Measurements from ENCODE around the gene MSRB2. TPM values are rescaled to one million over a fixed set of nuclear protein-coding genes. Genes with fewer than 3 reads are reported as not detected.

MSRB2 gene
- total RNA-seq, 1 donor from 2014 or later: 20.6 TPM

- no peak for TF ChIP-seq CTCF (conservative IDR thresholded peaks at IDR 0.05; ENCODE audit: low read depth, low read length)
- no peak overlapping the region for H3K4me3 ChIP-seq (ENCODE audit: low read depth, low read length)
- DNase-seq (ENCODE audit: low read depth): no peak
These were observed 61.2 kb downstream of the MSRB2 start for GRCh38 chr10:23156447-23157150.

DNA sequence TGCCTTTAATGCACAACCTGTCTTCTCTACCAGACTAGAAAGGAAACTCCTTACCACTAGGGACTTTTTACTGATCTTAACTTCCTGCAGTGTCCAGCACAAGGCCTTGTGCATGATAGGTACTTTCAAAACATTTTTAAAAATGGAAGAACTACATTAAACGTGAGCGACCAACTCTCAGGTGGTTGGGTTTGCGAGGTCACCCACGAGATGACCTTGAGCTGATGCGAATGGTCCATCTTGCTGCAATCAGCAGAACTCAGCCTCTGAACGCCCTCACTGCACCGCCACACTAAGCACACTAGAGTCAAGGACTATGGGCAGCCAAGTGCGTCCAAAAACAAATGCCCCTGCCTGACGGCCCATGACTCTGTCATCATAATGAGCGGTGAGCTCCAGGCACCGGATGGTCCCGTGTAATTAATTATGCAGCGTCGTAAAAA lies 61.9 kb downstream of the MSRB2 start:
- H3K4me3 ChIP-seq (ENCODE audit: low read depth, low read length): peak overlapping the region; percentile 10
- peak; percentile 3 for TF ChIP-seq CTCF (conservative IDR thresholded peaks at IDR 0.05; ENCODE audit: low read depth, low read length)
- peak; percentile 23 for DNase-seq (ENCODE audit: low read depth)

DNA sequence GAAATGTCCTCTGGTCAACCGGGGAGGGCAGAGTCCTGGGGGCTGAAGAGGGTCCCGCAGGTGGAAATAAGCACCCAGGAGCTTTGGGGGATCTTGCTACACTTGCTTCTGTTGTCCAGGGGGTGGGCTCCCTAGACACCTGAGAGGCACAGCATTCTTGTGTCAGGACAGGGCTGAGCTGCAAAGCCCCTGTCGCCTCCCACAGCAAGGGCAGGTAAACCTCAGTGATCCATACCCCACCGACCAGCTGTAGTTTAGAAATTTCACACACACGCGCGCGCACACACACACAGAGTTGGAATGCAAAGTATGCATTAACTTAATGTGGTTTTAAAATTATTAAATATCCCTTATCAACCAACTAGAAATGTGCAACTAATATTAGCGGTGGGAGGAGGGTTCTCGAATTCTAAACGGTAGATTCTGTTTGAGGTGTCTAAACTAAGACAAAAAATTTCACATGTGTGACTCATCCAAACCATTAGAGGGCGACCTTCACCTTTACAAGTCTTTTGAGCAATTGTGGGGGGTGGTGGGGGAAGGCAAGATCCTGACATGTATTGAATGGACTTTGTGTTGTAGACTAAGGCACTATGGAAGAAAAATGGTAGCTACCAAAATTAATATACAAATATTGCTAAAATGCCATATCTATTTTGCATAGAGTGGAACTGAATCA lies 62.5 kb downstream of the MSRB2 start:
- peak overlapping the region; percentile 10 for H3K4me3 ChIP-seq (ENCODE audit: low read depth, low read length)
- TF ChIP-seq CTCF (conservative IDR thresholded peaks at IDR 0.05; ENCODE audit: low read depth, low read length): no peak
- DNase-seq (ENCODE audit: low read depth): peak; percentile 45

GRCh38 chr10:23158370-23158769 lies 63.0 kb downstream of the MSRB2 start:
- H3K4me3 ChIP-seq (ENCODE audit: low read depth, low read length): no peak overlapping the region
- peak; percentile 25 for DNase-seq (ENCODE audit: low read depth)
- TF ChIP-seq CTCF (conservative IDR thresholded peaks at IDR 0.05; ENCODE audit: low read depth, low read length): peak; percentile 92

DNA sequence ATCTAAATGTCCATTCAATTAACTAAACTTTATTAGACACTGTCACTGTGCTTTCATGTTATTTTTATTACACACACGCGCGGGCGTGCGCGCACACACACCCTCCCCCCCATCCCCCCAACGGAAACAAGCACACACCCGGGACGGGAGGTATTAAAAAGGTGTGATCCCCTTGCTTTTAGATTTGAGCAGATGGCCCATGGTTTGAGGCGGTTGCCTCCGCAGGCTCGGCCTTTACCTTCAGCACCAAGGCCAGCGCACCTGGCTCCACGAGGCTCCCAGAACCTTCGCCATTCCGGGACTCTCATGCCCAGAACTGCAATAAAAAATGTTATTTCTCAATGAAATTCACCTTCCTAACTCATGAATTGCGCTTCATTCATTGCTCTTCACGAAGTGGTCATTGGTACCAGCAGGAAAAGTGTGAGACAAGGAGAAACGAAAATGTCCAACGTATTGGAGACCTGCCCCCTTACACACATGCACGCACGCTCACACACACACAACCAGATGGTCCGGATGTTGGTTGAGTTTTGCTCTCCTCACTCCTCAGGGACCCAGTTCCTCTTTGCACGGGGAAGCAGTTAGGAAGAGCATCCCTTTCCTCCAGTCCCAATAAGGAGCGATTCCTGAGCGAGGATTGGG lies 76.0 kb downstream of the MSRB2 start:
- H3K4me3 ChIP-seq (ENCODE audit: low read depth, low read length): no peak overlapping the region
- DNase-seq (ENCODE audit: low read depth): no peak
- no peak for TF ChIP-seq CTCF (conservative IDR thresholded peaks at IDR 0.05; ENCODE audit: low read depth, low read length)

Other genes with a start within 250 kb of the MSRB2 start
- 0.07 and 0.23 TPM in 2 replicates for gene ARMC3, start 167.5 kb upstream of the MSRB2 start, total RNA-seq
- gene PTF1A, start 96.7 kb downstream of the MSRB2 start, total RNA-seq: not detected in 2 replicates
- 0.40 and 0.43 TPM in 2 replicates for gene C10orf67, start 249.2 kb downstream of the MSRB2 start, total RNA-seq

All from epithelial cell of proximal tubule (primary cell).